Right hindlimb (tissue), 1 donor: ENCODE data around the gene ANKRD1.
"Not testable (repeated sequence)": the region's sequence is repeated elsewhere in the genome, so short reads cannot be mapped to it uniquely, and the experiment has no call there.

Experiments used
- DNase-seq: peaks from one replicate; pipeline ENCODE4 v3.0.0-alpha.2; 2018

Gene ANKRD1

DNA sequence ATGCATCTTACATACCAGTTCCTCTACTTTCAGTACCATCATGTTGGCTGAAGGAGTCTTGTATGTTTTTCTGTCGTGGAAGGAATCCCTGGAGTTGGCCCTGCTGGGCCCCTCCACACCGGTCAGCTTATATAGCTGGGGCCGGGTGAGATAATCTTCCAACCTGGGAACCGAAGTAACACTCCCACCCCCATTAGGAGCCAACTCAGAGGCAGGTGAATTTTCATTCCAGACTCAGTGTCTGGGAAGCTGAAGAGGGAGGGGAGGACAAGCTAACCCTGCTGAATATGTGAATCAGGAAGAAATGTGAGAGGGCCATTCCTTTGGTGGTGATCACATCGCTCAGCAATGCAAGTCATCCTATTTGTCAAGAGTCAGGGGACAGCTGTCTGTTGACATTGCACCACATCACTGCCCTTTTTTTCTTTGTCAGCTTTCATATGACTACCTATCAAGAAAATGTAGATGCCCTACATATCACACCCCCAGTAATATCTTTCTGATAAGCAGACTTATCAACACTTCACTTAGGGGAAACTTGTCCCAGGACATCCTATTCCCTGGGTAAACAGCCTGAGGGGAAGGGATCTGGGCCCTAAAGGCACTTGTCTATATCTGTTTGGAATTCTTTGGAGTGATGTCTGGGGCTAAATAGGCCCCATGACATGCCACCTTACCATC is at the start of gene ANKRD1:
TSS of gene ANKRD1 (minus strand) at position 102 of the 681 bp plus-strand sequence. CDS start at position 42, 60 bp downstream.
- peak; percentile 59 for DNase-seq

GRCh38 chr10:90969947-90970673 is 49.2 kb upstream of the ANKRD1 start:
- no peak for DNase-seq

DNA sequence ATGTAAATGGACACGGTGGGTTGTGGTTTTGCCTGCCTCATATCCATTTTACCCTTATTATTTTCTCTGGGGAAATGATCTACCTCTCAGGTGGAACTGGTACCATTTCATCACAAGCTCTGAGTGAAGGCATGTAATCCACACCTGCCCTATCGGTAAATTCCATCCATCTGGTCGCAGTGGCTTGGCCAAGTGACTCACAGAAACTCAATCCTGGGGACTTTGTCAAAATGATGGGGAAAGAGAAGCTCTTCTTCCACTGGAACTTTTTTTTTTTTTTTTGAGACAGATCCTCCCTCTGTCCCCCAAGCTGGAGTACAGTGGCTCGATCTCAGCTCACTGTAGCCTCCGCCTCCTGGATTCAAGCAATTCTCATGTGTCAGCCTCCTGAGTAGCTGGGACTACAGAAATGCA is 48.2 kb upstream of the ANKRD1 start:
- DNase-seq: no peak

GRCh38 chr10:90968328-90969081 is 47.6 kb upstream of the ANKRD1 start:
- no peak for DNase-seq

DNA sequence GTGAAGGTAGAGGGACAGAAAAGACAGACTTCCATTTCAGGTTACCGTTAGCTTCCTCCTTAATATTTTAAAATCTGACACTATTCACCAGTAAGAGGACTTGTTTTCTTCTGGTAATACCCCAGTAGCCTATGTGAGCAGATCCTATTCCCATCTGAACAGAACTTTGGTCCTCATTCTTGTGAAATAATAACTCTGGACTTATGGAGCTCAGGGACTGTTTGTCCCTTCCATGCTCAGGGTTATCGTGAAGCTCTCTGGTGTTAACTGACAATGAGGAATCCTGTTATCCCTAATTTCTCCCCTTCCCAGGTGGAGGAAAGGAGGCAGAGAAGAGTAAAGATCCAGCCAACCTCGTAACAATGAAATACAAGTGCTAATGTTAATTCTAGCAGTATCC is 47.0 kb upstream of the ANKRD1 start:
- no peak for DNase-seq

DNA sequence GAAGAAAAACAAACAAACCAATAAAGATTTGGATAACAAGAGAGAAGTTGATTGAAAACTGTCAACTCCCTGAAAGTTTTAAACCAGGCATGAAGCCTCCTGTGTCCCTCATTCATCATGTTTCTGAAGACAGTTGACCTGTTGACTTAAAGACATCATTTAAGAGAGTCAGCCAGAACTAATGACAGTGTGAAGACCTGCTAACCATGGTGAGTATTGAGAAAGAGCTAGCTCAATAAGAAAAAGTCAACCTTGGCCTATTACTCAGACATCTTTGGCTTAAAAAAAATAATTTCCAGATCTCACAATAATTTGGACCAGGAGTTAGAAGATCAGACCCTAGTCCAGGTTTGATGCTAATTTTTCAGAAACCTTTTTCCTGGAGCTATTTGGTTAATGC is 45.3 kb upstream of the ANKRD1 start:
- no peak for DNase-seq

GRCh38 chr10:90965720-90966119 is 44.8 kb upstream of the ANKRD1 start:
- DNase-seq: no peak

DNA sequence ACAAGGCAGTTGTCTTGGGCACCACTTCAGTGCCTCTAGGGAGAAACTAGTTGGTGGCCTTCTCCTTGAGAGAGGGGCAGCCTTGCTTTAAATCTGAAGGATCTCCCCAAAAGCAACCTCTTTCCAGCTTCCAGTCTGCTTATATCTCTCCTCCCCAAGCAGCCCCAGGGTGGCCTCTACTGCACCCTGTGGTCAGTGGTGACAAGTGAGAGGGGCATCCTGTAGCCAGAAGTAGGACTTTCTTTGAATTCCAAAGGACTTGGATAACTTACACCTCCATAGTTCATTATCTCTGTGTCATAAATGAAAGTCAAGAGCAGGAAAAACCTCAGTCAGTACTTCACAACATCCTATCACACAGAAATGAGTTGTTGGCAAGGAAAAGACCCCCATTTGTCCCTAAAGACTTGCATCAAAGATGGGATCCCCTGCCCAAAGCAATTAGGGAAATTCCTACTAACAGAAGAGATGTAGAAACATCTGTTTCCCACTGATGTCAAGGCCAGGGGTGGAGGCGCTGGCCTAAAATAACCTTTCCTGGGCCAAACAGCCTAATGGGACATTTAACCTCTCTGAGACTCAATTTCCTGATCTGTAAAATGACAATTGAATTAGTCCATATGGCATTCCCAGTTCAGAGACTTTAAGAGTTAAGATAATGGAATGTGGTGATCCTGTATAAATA is 44.0 kb upstream of the ANKRD1 start:
- DNase-seq: peak; percentile 56

- DNase-seq: no peak
Measured at GRCh38 chr10:90963331-90963730, 42.4 kb upstream of the ANKRD1 start.

GRCh38 chr10:90960355-90960814 is 39.5 kb upstream of the ANKRD1 start:
- no peak for DNase-seq

DNA sequence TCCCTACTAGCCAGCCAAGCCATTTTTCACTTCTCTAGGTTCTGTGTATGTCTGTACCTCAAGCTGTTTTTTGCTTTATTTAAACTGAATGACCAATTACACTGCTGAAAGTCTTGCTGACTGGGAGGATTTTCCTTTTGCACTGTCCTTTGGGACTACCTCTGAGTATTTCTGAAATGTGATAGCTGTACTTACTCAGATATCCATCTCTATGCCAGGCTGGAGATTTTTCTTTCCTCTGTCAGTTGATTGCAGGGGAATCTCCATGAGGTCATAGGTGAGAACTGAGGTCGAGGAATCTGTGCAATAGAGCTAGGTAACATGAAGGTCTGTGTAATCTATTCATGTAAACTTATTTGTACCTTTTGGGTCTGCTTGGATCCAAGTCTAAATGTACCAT is 38.9 kb upstream of the ANKRD1 start:
- DNase-seq: no peak

DNA sequence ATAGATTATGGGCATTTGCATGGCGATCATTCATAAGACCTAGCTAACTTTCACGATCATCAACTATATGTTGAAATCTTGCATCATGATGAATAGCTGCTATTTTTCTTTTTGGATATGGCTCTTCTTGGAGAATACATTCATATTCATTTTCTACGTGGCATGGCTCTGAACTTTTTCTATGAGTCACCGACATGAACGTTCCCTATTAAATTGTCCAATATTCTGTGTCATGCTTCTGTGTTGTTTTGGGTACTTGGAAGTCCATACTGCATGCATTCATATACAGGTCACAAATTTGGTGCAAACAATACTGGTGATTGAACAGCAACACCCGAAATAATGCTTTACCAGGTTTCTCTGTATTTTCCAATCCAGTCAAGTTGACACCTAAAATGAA is 37.9 kb upstream of the ANKRD1 start:
- DNase-seq: no peak

GRCh38 chr10:90947030-90947960 is 26.4 kb upstream of the ANKRD1 start:
- DNase-seq: no peak

GRCh38 chr10:90945491-90946070 is 24.7 kb upstream of the ANKRD1 start:
- DNase-seq: no peak

DNA sequence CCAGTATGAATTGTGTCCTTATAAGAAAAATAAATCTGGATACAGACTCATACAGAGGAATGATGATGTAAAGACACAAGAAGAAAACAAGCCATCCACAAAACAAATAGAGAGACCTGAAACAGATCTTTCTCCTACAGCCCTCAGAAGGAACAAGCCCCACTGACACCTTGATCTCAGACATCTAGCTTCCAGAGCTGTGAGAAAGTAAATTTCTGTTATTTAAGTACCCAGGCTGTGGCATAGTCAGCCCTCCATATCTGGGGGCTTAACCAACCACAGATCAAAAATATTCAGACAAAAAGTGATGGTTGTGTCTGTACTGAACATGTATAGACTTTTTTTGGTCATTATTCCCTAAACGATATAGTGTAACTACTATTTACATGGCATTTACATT is 23.9 kb upstream of the ANKRD1 start:
- DNase-seq: no peak

DNA sequence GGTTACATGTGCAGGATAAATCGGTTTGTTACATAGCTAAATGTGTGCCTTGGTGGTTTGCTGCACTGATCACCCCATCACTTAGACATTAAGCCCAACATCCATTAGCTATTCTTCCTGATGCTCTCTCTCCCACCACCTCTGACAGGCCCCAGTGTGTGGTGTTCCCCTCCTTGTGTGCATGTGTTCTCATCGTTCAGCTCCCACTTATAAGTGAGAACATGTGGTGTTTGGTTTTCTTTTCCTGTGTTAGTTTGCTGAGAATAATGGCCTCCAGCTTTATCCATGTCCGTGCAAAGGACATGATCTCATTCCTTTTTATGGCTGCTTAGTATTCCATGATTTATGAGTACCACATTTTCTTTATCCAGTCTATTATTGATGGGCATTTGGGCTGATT is 22.1 kb upstream of the ANKRD1 start:
- not testable (repeated sequence) for DNase-seq

DNA sequence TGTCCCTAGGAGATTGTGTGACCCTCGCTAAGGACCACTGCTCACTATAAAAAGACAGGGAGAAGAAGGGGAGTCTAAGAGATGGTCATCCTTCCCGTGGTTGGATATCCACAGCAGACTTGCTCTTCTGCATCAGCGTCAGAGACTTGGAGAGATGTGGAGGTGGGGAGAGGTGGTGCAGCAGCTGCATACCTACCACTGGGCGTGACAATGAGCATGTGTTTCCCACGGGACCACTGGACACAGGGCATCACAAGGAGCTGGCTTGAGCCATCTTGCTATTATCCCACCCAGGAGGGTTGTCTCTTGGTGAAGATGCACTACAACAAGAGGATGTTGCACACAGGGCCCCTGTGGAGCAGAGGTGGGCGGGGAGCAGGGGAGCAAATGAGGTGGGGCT is 18.8 kb upstream of the ANKRD1 start:
- no peak for DNase-seq

DNA sequence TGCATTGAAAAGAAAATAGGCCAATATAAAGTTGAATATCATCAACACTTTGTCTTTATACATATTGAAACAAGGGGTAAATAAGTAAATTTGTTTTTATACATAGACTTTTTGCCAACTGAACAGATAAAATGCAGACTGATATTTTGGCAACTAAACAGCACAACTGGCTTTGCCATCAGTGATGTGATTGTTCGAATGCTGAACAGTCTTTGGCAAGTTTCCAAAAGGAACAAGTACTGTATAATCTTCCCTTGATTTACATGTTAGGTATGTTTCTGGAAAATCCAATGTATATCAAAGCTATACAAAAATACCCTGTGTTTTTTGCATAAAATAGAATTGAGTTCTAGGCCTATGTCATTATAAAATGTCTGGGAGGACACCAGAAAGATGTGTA is 18.2 kb upstream of the ANKRD1 start:
- DNase-seq: no peak

DNA sequence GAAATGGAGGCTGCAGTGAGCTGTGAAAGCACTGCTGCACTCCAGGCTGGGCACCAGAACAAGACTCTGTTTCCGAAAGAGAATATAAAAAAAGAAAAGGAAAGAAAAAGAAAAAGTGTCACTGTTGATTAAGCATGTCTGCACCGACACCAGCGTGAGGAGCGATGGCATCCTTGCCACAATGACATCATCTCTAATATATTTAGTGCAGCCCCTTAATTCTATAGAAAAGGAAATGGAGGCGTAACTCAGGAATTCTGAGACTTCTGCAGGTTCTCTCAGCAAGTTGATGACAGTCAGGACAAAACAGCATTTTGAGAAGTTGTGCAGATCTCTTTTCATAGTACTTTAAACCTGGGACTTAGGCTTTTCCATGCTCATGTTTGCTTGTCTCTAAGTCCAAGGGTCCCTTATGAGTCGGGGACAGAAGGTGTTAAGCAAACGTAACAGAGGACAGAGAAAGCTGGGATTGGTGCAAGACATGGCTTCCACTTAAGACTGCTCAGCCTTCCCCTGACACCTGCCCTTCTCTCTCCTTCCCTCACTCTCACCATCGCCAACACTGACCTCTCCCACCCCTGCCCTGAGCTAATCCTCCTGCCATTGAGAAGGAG is 16.9 kb upstream of the ANKRD1 start:
- no peak for DNase-seq

DNA sequence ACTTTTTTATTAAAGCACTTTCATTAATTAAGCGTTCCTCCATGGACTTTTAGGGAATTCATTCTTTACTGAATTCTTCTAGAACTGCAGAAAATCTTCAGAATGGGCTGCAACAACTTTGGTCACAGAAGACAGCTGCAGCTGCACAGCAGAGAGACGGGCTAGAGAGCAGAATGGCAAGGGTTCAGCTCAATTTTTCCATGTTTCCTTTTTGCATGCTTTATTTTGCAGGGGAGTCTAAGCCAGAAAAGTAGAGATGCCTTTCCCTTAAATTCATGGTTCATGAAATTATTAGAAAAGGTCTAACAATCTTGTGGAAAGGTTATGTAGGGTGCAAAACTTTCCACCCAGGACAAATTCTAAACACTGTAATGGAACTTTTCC is 15.4 kb upstream of the ANKRD1 start:
- DNase-seq: no peak
